ENCODE data around the gene KRTAP5-10. TPM values are rescaled to one million over a fixed set of nuclear protein-coding genes. Genes with fewer than 3 reads are reported as not detected.

Gene KRTAP5-10
- total RNA-seq, 1 donor from 2014 or later: 0.41 TPM

GRCh38 chr11:71542382-71542781 lies 23.0 kb upstream of the KRTAP5-10 start:
- Mint-ChIP-seq H3K4me3 (ENCODE audit: low read depth) (no peak overlapping the region), H3K27ac (no peak overlapping the region), H3K9me3 (ENCODE audit: low read depth) (peaks cover 13% of the 10 kb centered on the region), H3K36me3 (ENCODE audit: insufficient read depth) (peaks cover 6% of the 10 kb centered on the region), H3K4me1 (ENCODE audit: low read depth) (peaks cover 19% of the 10 kb centered on the region), H3K27me3 (no peaks in the 10 kb centered on the region)
- no peak for TF ChIP-seq CTCF (IDR thresholded peaks at IDR 0.05; ENCODE audit: unreplicated experiment)
- DNase-seq (ENCODE audit: low spot score, unreplicated experiment): no peak

- Mint-ChIP-seq H3K36me3 (ENCODE audit: insufficient read depth) (peaks cover 6% of the 10 kb centered on the region), H3K4me1 (ENCODE audit: low read depth) (peaks cover 19% of the 10 kb centered on the region), H3K4me3 (ENCODE audit: low read depth) (no peak overlapping the region), H3K27me3 (no peaks in the 10 kb centered on the region), H3K27ac (no peak overlapping the region), H3K9me3 (ENCODE audit: low read depth) (peaks cover 13% of the 10 kb centered on the region)
- DNase-seq (ENCODE audit: low spot score, unreplicated experiment): no peak
- TF ChIP-seq CTCF (IDR thresholded peaks at IDR 0.05; ENCODE audit: unreplicated experiment): no peak
These were observed 22.2 kb upstream of the KRTAP5-10 start for GRCh38 chr11:71542879-71543777.

- H3K9me3 Mint-ChIP-seq (ENCODE audit: low read depth): peaks cover 13% of the 10 kb centered on the region
- H3K4me3 Mint-ChIP-seq (ENCODE audit: low read depth): no peak overlapping the region
- H3K36me3 Mint-ChIP-seq (ENCODE audit: insufficient read depth): peaks cover 6% of the 10 kb centered on the region
- H3K27ac Mint-ChIP-seq: no peak overlapping the region
- DNase-seq (ENCODE audit: low spot score, unreplicated experiment): no peak
- peaks cover 19% of the 10 kb centered on the region for H3K4me1 Mint-ChIP-seq (ENCODE audit: low read depth)
- no peak for TF ChIP-seq CTCF (IDR thresholded peaks at IDR 0.05; ENCODE audit: unreplicated experiment)
- H3K27me3 Mint-ChIP-seq: peaks cover 3% of the 10 kb centered on the region
These were observed 21.5 kb upstream of the KRTAP5-10 start for GRCh38 chr11:71543866-71544265.

GRCh38 chr11:71544525-71545214 lies 20.7 kb upstream of the KRTAP5-10 start:
- peaks cover 6% of the 10 kb centered on the region for H3K36me3 Mint-ChIP-seq (ENCODE audit: insufficient read depth)
- peaks cover 13% of the 10 kb centered on the region for H3K9me3 Mint-ChIP-seq (ENCODE audit: low read depth)
- peaks cover 9% of the 10 kb centered on the region for H3K27me3 Mint-ChIP-seq
- peaks cover 19% of the 10 kb centered on the region for H3K4me1 Mint-ChIP-seq (ENCODE audit: low read depth)
- TF ChIP-seq CTCF (IDR thresholded peaks at IDR 0.05; ENCODE audit: unreplicated experiment): no peak
- H3K27ac Mint-ChIP-seq: no peak overlapping the region
- DNase-seq (ENCODE audit: low spot score, unreplicated experiment): no peak
- no peak overlapping the region for H3K4me3 Mint-ChIP-seq (ENCODE audit: low read depth)

- TF ChIP-seq CTCF (IDR thresholded peaks at IDR 0.05; ENCODE audit: unreplicated experiment): no peak
- peaks cover 13% of the 10 kb centered on the region for H3K9me3 Mint-ChIP-seq (ENCODE audit: low read depth)
- H3K27ac Mint-ChIP-seq: no peak overlapping the region
These were observed 19.9 kb upstream of the KRTAP5-10 start for GRCh38 chr11:71545405-71545966.

More at GRCh38 chr11:71545405-71545966, 19.9 kb upstream of the KRTAP5-10 start:
- Mint-ChIP-seq H3K27me3 (peaks cover 17% of the 10 kb centered on the region), H3K36me3 (ENCODE audit: insufficient read depth) (peaks cover 6% of the 10 kb centered on the region), H3K4me3 (ENCODE audit: low read depth) (no peak overlapping the region), H3K4me1 (ENCODE audit: low read depth) (peaks cover 19% of the 10 kb centered on the region)
- no peak for DNase-seq (ENCODE audit: low spot score, unreplicated experiment)

All from progenitor cell of endocrine pancreas (in vitro differentiated cells).